VCaP (cell line): ENCODE measurements around the gene PRSS2.

ENCODE experiments used
- H3K27ac ChIP-seq: fragments of 450-650 bp; 2 replicates; pipeline ENCODE4 v1.5.1; 2017
- TF ChIP-seq, protein P1 (sequence below): fragments of 450-650 bp; conservative IDR thresholded peaks from 2 replicates; pipeline ENCODE4 v1.5.1; 2017; ENCODE audit warnings: mild to moderate bottlenecking, moderate library complexity

The PRSS2 gene

DNA sequence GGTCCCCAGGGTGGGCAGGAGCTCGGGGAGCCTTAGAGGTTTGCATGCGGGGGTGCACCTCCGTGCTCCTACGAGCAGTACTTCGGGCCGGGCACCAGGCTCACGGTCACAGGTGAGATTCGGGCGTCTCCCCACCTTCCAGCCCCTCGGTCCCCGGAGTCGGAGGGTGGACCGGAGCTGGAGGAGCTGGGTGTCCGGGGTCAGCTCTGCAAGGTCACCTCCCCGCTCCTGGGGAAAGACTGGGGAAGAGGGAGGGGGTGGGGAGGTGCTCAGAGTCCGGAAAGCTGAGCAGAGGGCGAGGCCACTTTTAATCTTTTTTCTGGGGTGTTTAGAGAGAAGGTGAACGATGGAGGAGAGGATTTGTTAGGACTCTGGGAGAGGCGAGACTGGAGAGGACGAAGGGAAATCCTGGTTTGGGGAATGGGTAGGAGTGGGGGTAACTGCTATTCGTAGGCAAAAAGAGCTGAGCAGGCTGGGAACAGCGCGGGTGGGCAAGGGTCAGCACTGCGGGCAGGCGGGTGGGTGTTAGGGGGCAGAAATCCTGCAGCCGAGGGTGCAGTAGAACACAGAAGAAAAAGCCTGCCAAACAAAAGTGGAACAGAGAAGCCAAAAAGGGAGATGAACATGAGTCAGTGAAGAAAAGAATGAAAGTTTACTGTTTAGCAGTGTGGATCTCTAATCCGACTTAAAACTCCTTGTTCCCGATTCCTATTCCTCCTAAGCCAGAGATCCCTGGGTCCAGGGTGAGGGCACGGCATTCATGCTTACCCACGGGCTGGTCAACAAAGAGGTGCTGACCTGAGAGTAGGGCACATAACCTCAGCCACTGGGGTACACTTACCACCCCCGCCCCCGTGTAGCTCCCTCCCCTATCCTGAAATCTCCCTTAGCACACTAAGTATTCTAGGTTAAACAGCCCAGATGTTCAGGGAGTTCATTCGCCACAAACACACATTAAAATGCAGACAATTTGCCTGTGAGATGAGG, 26.9 kb downstream of the PRSS2 start:
- TF ChIP-seq, protein P1, sequence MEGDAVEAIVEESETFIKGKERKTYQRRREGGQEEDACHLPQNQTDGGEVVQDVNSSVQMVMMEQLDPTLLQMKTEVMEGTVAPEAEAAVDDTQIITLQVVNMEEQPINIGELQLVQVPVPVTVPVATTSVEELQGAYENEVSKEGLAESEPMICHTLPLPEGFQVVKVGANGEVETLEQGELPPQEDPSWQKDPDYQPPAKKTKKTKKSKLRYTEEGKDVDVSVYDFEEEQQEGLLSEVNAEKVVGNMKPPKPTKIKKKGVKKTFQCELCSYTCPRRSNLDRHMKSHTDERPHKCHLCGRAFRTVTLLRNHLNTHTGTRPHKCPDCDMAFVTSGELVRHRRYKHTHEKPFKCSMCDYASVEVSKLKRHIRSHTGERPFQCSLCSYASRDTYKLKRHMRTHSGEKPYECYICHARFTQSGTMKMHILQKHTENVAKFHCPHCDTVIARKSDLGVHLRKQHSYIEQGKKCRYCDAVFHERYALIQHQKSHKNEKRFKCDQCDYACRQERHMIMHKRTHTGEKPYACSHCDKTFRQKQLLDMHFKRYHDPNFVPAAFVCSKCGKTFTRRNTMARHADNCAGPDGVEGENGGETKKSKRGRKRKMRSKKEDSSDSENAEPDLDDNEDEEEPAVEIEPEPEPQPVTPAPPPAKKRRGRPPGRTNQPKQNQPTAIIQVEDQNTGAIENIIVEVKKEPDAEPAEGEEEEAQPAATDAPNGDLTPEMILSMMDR = no peak
- H3K27ac ChIP-seq = no peak overlapping the region; the same call in 1 of the 2 replicates

DNA sequence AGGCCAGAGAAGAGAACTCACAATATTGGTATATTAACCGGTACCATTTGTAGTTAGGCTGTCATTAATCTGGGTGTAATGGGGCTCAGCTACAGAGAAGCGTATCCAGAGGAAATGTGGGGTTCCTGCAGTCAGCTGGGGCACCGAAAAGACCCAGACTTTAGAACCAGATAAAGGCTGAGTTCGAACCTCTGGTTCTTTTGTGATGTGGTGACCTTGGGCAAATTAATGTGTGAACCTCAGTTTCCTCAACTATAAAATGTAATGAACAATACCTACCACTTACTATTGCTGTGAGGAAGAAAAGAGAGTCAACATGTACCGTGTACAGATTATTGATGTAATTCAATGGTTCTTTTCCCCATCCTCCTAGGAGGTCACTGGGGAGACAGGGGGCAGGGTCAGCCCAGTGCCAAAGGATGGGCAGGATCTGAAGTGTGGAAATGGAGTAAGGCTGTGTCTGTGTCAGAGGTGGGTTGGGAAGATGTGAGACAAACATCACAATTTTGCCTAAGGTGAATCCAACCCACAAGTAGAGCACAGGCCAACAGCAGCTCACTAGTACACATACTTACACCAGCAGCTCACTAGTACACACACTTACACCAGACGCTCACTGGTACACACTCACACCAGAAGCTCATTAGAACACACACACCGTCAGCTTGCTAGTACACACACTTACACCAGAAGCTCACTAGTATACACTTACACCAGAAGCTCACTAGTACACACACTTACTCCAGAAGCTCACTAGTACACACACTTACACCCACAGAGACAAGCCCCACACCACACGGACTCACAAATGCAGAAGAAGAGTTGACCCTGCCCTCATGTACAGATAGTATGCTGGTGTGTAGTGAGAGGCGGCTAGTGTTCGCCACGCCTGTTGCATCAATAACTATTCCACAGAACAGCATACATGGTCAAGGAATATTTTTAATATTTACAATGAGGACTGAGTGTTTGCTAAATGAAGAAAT, 28.0 kb downstream of the PRSS2 start:
- H3K27ac ChIP-seq = no peak overlapping the region

DNA sequence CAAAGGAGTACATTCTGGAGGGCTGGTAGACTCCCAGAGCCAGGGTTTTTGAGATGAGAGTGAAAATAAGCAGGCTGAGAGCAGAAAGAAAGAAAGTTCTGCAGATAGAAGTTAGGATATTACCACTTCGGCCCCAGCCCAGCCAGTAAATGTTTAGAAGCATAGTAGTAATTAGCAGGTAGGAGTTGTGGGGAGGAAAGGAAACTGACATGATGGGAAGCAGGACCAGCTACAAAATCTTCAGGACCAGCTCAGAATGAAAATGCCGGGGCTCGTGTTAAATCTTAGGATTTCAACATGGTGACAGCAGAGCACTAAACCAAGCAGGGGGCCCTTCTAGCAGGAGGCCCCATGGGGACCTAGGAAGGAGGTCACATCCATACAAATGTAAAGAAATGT, 28.7 kb downstream of the PRSS2 start:
- TF ChIP-seq, protein P1 = no peak
- no peak overlapping the region for H3K27ac ChIP-seq

More for the DNA sequence above, 28.0 kb downstream of the PRSS2 start:
- TF ChIP-seq, protein P1 = no peak

DNA sequence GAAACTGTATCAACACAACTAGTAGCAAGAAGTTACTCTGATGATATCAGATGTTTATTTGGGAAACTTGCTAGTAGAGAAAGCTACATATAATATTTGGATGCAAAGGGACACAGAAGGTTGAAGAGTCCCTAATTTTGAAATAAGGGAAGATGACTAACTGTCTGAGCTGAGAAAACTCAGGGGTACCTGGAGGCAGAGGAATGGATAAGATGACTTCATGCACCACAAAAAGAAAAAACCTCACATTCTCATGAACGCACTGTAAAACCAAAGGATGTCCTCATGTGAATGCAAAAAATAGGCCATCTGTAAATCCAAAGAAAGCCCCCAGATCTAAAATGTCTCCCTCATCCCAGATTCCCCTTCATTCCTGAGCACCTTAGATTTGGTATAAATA, 29.3 kb downstream of the PRSS2 start:
- TF ChIP-seq, protein P1 = no peak
- no peak overlapping the region for H3K27ac ChIP-seq

DNA sequence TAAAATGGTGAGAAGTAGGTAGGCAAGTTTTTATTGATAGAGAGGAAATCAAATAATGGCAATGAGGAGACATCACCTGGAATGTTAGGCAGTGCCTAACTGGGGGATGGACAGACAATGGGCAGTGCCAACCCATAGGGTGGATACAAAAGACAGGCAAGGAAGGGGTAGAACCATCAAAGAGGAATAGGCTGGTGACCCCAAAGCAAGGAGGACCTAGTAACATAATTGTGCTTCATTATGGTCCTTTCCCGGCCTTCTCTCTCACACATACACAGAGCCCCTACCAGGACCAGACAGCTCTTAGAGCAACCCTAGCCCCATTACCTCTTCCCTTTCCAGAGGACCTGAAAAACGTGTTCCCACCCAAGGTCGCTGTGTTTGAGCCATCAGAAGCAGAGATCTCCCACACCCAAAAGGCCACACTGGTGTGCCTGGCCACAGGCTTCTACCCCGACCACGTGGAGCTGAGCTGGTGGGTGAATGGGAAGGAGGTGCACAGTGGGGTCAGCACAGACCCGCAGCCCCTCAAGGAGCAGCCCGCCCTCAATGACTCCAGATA, 30.0 kb downstream of the PRSS2 start:
- TF ChIP-seq, protein P1 = no peak
- H3K27ac ChIP-seq = no peak overlapping the region

DNA sequence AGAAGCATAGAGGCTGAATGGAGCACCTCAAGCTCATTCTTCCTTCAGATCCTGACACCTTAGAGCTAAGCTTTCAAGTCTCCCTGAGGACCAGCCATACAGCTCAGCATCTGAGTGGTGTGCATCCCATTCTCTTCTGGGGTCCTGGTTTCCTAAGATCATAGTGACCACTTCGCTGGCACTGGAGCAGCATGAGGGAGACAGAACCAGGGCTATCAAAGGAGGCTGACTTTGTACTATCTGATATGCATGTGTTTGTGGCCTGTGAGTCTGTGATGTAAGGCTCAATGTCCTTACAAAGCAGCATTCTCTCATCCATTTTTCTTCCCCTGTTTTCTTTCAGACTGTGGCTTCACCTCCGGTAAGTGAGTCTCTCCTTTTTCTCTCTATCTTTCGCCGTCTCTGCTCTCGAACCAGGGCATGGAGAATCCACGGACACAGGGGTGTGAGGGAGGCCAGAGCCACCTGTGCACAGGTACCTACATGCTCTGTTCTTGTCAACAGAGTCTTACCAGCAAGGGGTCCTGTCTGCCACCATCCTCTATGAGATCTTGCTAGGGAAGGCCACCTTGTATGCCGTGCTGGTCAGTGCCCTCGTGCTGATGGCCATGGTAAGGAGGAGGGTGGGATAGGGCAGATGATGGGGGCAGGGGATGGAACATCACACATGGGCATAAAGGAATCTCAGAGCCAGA, 31.0 kb downstream of the PRSS2 start:
- TF ChIP-seq, protein P1 = no peak
- no peak overlapping the region for H3K27ac ChIP-seq
